Measurements from ENCODE around the gene PLPP1. TPM values are rescaled to one million over a fixed set of nuclear protein-coding genes. Genes with fewer than 3 reads are reported as not detected.

Gene PLPP1
- total RNA-seq, 2 experiments from 2014 or later, result 2.9 to 3.0 TPM

DNA sequence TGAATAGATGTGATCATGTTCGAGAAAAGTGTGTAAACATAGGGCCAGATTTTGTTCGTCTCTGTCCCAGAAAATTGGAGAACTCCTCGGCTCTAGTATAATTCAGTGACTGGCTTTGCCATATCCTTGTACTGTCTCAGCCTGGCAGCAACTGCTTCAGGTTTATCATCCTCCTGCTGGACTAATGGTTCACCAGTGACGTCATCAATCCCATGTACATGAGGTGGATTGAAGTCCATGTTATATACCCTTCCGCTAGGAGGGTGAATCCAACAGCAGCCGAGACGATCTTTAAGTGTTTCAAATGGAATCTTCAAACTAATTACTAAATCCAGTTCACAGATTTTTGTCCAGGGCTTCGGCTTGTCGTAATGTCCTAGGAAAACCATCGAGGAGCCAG lies 17.1 kb upstream of the PLPP1 start:
- Histone ChIP-seq H3K9me3 (ENCODE audit: control insufficient read depth in 1 of 2, insufficient read depth in 1 of 2, low read length in 2 of 2) (no peaks in the 10 kb centered on the region), H3K27ac (ENCODE audit: low read depth in 1 of 2, low read length in 2 of 2) (no peak overlapping the region), H3K36me3 (ENCODE audit: insufficient read depth, low read length) (no peaks in the 10 kb centered on the region), H3K27me3 (ENCODE audit: control insufficient read depth in 1 of 2, insufficient read depth in 2 of 2, low read length in 2 of 2) (no peaks in the 10 kb centered on the region), H3K4me1 (ENCODE audit: insufficient read depth, low read length) (no peaks in the 10 kb centered on the region), H3K4me3 (ENCODE audit: low read length) (no peak overlapping the region)
- intact Hi-C loops (cut with DNase I, micrococcal nuclease), result no loop called here
- TF ChIP-seq, protein P1, sequence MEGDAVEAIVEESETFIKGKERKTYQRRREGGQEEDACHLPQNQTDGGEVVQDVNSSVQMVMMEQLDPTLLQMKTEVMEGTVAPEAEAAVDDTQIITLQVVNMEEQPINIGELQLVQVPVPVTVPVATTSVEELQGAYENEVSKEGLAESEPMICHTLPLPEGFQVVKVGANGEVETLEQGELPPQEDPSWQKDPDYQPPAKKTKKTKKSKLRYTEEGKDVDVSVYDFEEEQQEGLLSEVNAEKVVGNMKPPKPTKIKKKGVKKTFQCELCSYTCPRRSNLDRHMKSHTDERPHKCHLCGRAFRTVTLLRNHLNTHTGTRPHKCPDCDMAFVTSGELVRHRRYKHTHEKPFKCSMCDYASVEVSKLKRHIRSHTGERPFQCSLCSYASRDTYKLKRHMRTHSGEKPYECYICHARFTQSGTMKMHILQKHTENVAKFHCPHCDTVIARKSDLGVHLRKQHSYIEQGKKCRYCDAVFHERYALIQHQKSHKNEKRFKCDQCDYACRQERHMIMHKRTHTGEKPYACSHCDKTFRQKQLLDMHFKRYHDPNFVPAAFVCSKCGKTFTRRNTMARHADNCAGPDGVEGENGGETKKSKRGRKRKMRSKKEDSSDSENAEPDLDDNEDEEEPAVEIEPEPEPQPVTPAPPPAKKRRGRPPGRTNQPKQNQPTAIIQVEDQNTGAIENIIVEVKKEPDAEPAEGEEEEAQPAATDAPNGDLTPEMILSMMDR (IDR thresholded peaks at IDR 0.05), result no peak
- ChIA-PET POLR2A (no interaction called here), CTCF (no interaction called here)
- Mint-ChIP-seq H3K27me3 (peaks cover 15% of the 10 kb centered on the region), H3K36me3 (ENCODE audit: low read depth) (no peaks in the 10 kb centered on the region), H3K4me3 (no peak overlapping the region), H3K4me1 (ENCODE audit: low read depth) (no peaks in the 10 kb centered on the region), H3K9me3 (no peaks in the 10 kb centered on the region), H3K27ac (no peak overlapping the region)
- DNase-seq (no peak), ATAC-seq (ENCODE audit: poor library complexity) (no peak)

DNA sequence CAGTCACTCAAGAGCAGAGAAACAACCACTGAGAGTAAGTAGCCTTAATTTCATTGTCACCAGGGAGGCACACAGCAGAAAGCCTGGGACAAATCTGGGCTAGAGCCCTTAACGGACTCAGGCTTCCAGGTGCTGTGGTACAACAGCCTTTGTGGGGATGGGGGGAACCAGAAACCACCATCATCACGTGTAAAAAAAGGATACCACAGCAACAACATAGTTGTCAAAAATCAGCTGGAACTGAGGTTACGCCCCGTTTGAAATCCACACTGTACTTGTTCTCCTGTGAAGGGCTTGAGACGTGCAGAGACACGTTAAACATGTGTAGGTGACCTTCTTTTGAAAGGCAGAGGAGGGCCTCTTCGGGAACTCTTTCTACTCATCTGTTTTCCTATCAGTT lies 16.6 kb upstream of the PLPP1 start:
- DNase-seq, result no peak
- TF ChIP-seq, protein P1 (IDR thresholded peaks at IDR 0.05), result no peak
- intact Hi-C loops (cut with DNase I, micrococcal nuclease), result no loop called here
- ATAC-seq (ENCODE audit: poor library complexity), result no peak
- POLR2A ChIA-PET, result no interaction called here
- Mint-ChIP-seq H3K4me1 (ENCODE audit: low read depth) (no peaks in the 10 kb centered on the region), H3K27me3 (peaks cover 15% of the 10 kb centered on the region), H3K4me3 (no peak overlapping the region), H3K9me3 (no peaks in the 10 kb centered on the region), H3K36me3 (ENCODE audit: low read depth) (no peaks in the 10 kb centered on the region), H3K27ac (no peak overlapping the region)
- Histone ChIP-seq H3K27ac (ENCODE audit: low read depth in 1 of 2, low read length in 2 of 2) (no peak overlapping the region), H3K4me3 (ENCODE audit: low read length) (no peak overlapping the region), H3K36me3 (ENCODE audit: insufficient read depth, low read length) (no peaks in the 10 kb centered on the region), H3K9me3 (ENCODE audit: control insufficient read depth in 1 of 2, insufficient read depth in 1 of 2, low read length in 2 of 2) (no peaks in the 10 kb centered on the region), H3K4me1 (ENCODE audit: insufficient read depth, low read length) (no peaks in the 10 kb centered on the region), H3K27me3 (ENCODE audit: control insufficient read depth in 1 of 2, insufficient read depth in 2 of 2, low read length in 2 of 2) (no peaks in the 10 kb centered on the region)
- CTCF ChIA-PET, result no interaction called here

DNA sequence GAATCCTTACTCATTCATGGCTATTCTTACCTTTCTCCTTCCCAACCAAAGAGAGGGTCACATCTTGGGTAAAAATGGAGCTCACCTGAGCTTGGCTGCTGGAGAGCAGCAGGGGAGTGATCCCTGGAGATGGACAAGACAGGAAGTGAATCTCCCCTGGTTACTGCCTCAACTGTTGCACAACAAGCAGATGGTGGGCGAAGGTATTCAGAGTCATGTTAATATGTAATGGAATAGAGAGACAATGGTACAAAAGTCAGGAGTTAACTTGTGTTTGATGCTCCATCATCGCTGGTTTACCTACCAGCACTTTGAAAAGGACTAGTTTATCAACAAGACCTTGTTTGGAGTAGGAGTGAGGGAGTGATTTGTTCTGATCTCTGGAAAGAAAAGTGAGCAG lies 13.0 kb upstream of the PLPP1 start:
- Mint-ChIP-seq H3K27me3 (peaks cover 15% of the 10 kb centered on the region), H3K9me3 (no peaks in the 10 kb centered on the region), H3K27ac (no peak overlapping the region), H3K36me3 (ENCODE audit: low read depth) (no peaks in the 10 kb centered on the region), H3K4me1 (ENCODE audit: low read depth) (no peaks in the 10 kb centered on the region), H3K4me3 (no peak overlapping the region)
- ChIA-PET CTCF (interaction anchor here (0.6 kb wide), 1 partner anchor 425 kb away, joined by 3 read pairs; no protein-coding TSS in a partner anchor), POLR2A (no interaction called here)
- no peak overlapping the region for H3K4me3 ChIP-seq (ENCODE audit: low read length)
- no peaks in the 10 kb centered on the region for H3K36me3 ChIP-seq (ENCODE audit: insufficient read depth, low read length)
- ATAC-seq (ENCODE audit: poor library complexity) (no peak), DNase-seq (no peak)
- H3K9me3 ChIP-seq (ENCODE audit: control insufficient read depth in 1 of 2, insufficient read depth in 1 of 2, low read length in 2 of 2), result no peaks in the 10 kb centered on the region
- peaks cover 0 to 3% of the 10 kb centered on the region in 2 experiments for H3K27me3 ChIP-seq (ENCODE audit: control insufficient read depth in 1 of 2, insufficient read depth in 2 of 2, low read length in 2 of 2)
- no peak overlapping the region for H3K27ac ChIP-seq (ENCODE audit: low read depth in 1 of 2, low read length in 2 of 2)
- intact Hi-C loops (cut with DNase I, micrococcal nuclease), result no loop called here
- no peaks in the 10 kb centered on the region for H3K4me1 ChIP-seq (ENCODE audit: insufficient read depth, low read length)
- TF ChIP-seq, protein P1 (IDR thresholded peaks at IDR 0.05), result no peak
